H1 (cell line): ENCODE measurements around the gene RORB. TPM values are rescaled to one million over a fixed set of nuclear protein-coding genes. Genes with fewer than 3 reads are reported as not detected.

Experiments
- CTCF ChIA-PET: fragments of 300-600 bp; sonication (Branson Sonifier 250); formaldehyde crosslinking; loops from one replicate; lab custom pipeline; 2021; ENCODE audit not compliant: partially characterized antibody; lab: Charles Lee
- POLR2A ChIA-PET: fragments of 300-600 bp; sonication (Branson Sonifier 250); formaldehyde crosslinking; loops from one replicate; lab custom pipeline; 2021; ENCODE audit warnings: inconsistent platforms; ENCODE audit not compliant: partially characterized antibody; lab: Charles Lee
- DNase-seq, 2 experiments: peaks; one replicate each; pipeline versions ENCODE4 v3.0.0 to v3.0.0-alpha.2; 2010 to 2022; ENCODE audit warnings: low spot score in 2 of 2, low read depth in 1 of 2, mixed read lengths in 1 of 2
- FAIRE-seq: peaks from 2 replicates; lab custom pipeline; 2011; peaks lifted over from hg19 to GRCh38; lab: Jason Lieb, UNC
- H2AFZ ChIP-seq: 2 replicates; pipeline ENCODE4 v1.8.1; 2012; ENCODE audit warnings: low read length, inconsistent platforms
- H2AK5ac ChIP-seq: 2 replicates; pipeline ENCODE4 v1.6.1; 2013; ENCODE audit warnings: low read depth, low read length
- H2BK120ac ChIP-seq: replicated peaks from 2 replicates; pipeline ENCODE3; 2013; ENCODE audit warnings: low read depth, low read length, inconsistent platforms
- H2BK12ac ChIP-seq: 2 replicates; pipeline ENCODE4 v1.6.1; 2013; ENCODE audit warnings: low read depth, low read length
- H2BK15ac ChIP-seq: 2 replicates; pipeline ENCODE4 v1.6.1; 2013; ENCODE audit warnings: low read length
- H2BK20ac ChIP-seq: 2 replicates; pipeline ENCODE4 v1.6.1; 2013; ENCODE audit warnings: low read length
- H2BK5ac ChIP-seq: 2 replicates; pipeline ENCODE4 v1.6.1; 2013; ENCODE audit warnings: low read depth, low read length
- H3K14ac ChIP-seq: 2 replicates; pipeline ENCODE4 v1.6.1; 2013; ENCODE audit warnings: inconsistent platforms; ENCODE audit not compliant: insufficient read length
- H3K18ac ChIP-seq: 2 replicates; pipeline ENCODE4 v1.6.1; 2013; ENCODE audit warnings: low read length; ENCODE audit errors: extremely low read depth
- H3K23ac ChIP-seq: 2 replicates; pipeline ENCODE4 v1.6.1; 2013; ENCODE audit warnings: inconsistent platforms; ENCODE audit not compliant: insufficient read length
- H3K23me2 ChIP-seq: 2 replicates; pipeline ENCODE4 v1.6.1; 2013; ENCODE audit warnings: low read depth, low read length
- H3K27ac ChIP-seq: 2 replicates; pipeline ENCODE4 v1.6.1; 2011; ENCODE audit warnings: low read depth, low read length, inconsistent platforms
- H3K27me3 ChIP-seq, 4 experiments: replicated peaks in 1 of 4; 1 replicate in 1 of 4; 2 replicates in 3 of 4; pipeline versions ENCODE4 v1.6.1 to v1.8.1; 2011 to 2013; ENCODE audit warnings: low read length in 3 of 4, mild to moderate bottlenecking in 3 of 4, inconsistent platforms in 2 of 4, mixed read lengths in 2 of 4, moderate library complexity in 1 of 4; ENCODE audit not compliant: control insufficient read depth in 3 of 4, insufficient read depth in 3 of 4; ENCODE audit errors: extremely low read depth in 1 of 4
- H3K36me3 ChIP-seq, 4 experiments: 2 replicates each; pipeline versions ENCODE4 v1.6.1 to v1.8.1; 2011 to 2013; ENCODE audit warnings: mild to moderate bottlenecking in 4 of 4, low read length in 3 of 4, moderate library complexity in 2 of 4, control low read depth in 1 of 4, inconsistent platforms in 1 of 4; ENCODE audit not compliant: insufficient read depth in 4 of 4, control insufficient read depth in 2 of 4
- H3K4ac ChIP-seq: replicated peaks from 2 replicates; pipeline ENCODE3; 2013; ENCODE audit warnings: low read length, low read depth, mixed read lengths, inconsistent platforms; ENCODE audit not compliant: insufficient read length
- H3K4me1 ChIP-seq, 4 experiments: replicated peaks in 1 of 4; 1 replicate in 1 of 4; 2 replicates in 3 of 4; pipeline versions ENCODE4 v1.6.1 to v1.8.1; 2011 to 2013; ENCODE audit warnings: low read length in 3 of 4, inconsistent platforms in 2 of 4, mixed read lengths in 1 of 4; ENCODE audit not compliant: insufficient read depth in 4 of 4, control insufficient read depth in 3 of 4
- H3K4me2 ChIP-seq, 2 experiments: 2 replicates each; pipeline versions ENCODE4 v1.6.1 to v1.8.1; 2011 to 2013; ENCODE audit warnings: low read depth in 2 of 2, low read length in 2 of 2, control low read depth in 1 of 2, inconsistent platforms in 1 of 2, mild to moderate bottlenecking in 1 of 2; ENCODE audit not compliant: insufficient read depth in 1 of 2
- H3K4me3 ChIP-seq, 4 experiments: fragments of 200-600, 300-600 bp in 1 of 4; sonication (generic), shearing (Covaris generic), sonication (Bioruptor Twin) in 1 of 4; 2 replicates each; pipeline versions ENCODE4 v1.5.1 to v1.8.1; 2011 to 2016; ENCODE audit warnings: low read length in 4 of 4, low read depth in 3 of 4, control low read depth in 2 of 4, inconsistent platforms in 2 of 4, mild to moderate bottlenecking in 2 of 4, mixed read lengths in 1 of 4, moderate library complexity in 1 of 4; ENCODE audit not compliant: insufficient read depth in 2 of 4; ENCODE audit errors: extremely low read depth in 1 of 4
- H3K56ac ChIP-seq: replicated peaks from 2 replicates; pipeline ENCODE3; 2013; ENCODE audit warnings: low read depth, mild to moderate bottlenecking, mixed read lengths, low read length, inconsistent platforms; ENCODE audit not compliant: insufficient read length
- H3K79me1 ChIP-seq: 2 replicates; pipeline ENCODE4 v1.6.1; 2013; ENCODE audit warnings: low read depth, low read length, control low read depth
- H3K79me2 ChIP-seq, 2 experiments: 2 replicates each; pipeline versions ENCODE4 v1.6.1 to v1.8.1; 2012 to 2013; ENCODE audit warnings: low read length in 2 of 2, mild to moderate bottlenecking in 2 of 2, inconsistent platforms in 1 of 2; ENCODE audit not compliant: insufficient read depth in 2 of 2, control insufficient read depth in 1 of 2
- H3K9ac ChIP-seq, 4 experiments: replicated peaks in 1 of 4; 1 replicate in 1 of 4; 2 replicates in 3 of 4; pipeline versions ENCODE4 v1.6.1 to v1.8.1; 2011 to 2013; ENCODE audit warnings: low read depth in 3 of 4, low read length in 3 of 4, control low read depth in 2 of 4, mild to moderate bottlenecking in 2 of 4, moderate library complexity in 2 of 4, inconsistent platforms in 1 of 4; ENCODE audit errors: extremely low read depth in 1 of 4
- H3K9me3 ChIP-seq, 2 experiments: 2 replicates each; pipeline versions ENCODE4 v1.6.1 to v1.8.1; 2012 to 2013; ENCODE audit warnings: mild to moderate bottlenecking in 2 of 2, moderate library complexity in 2 of 2, control low read depth in 1 of 2, inconsistent platforms in 1 of 2, low read depth in 1 of 2, low read length in 1 of 2, mixed read lengths in 1 of 2; ENCODE audit not compliant: insufficient read depth in 2 of 2
- H4K20me1 ChIP-seq, 2 experiments: replicated peaks in 1 of 2; 2 replicates each; pipeline versions ENCODE3 to v1.8.1; 2011 to 2013; ENCODE audit warnings: inconsistent platforms in 2 of 2, low read length in 2 of 2, mild to moderate bottlenecking in 1 of 2; ENCODE audit not compliant: insufficient read depth in 2 of 2, control insufficient read depth in 1 of 2
- H4K5ac ChIP-seq: 2 replicates; pipeline ENCODE4 v1.6.1; 2013; ENCODE audit warnings: low read length, low read depth, mixed read lengths, inconsistent platforms; ENCODE audit not compliant: insufficient read length
- H4K8ac ChIP-seq: 2 replicates; pipeline ENCODE4 v1.8.0; 2013; ENCODE audit warnings: mild to moderate bottlenecking, moderate library complexity, low read length, inconsistent platforms; ENCODE audit not compliant: insufficient read depth; ENCODE audit errors: extremely low read depth
- H4K91ac ChIP-seq: replicated peaks from 2 replicates; pipeline ENCODE3; 2013; ENCODE audit warnings: low read length, mixed read lengths, inconsistent platforms; ENCODE audit not compliant: insufficient read length
- ASH2L ChIP-seq: fragments of 200-600, 300-600 bp; sonication (generic); IDR thresholded peaks from one replicate; pipeline ENCODE4 v1.7.1; 2017; ENCODE audit warnings: low read length
- GABPA ChIP-seq: IDR thresholded peaks from 2 replicates; pipeline ENCODE4 v1.6.1; 2011; ENCODE audit warnings: mild to moderate bottlenecking, low read length, moderate library complexity, borderline replicate concordance; ENCODE audit not compliant: insufficient read depth
- PHF8 ChIP-seq: fragments of 200-600 bp; sonication (generic); conservative IDR thresholded peaks from 2 replicates; pipeline ENCODE4 v1.7.1; 2012; ENCODE audit warnings: low read depth, mild to moderate bottlenecking, inconsistent platforms, low read length, moderate library complexity
- WGBS, 2 experiments: shearing (Covaris generic) in 1 of 2; methylation state at CpG; one replicate each; pipeline versions ENCODE4 v1.1.6 to v1.1.7; 2013 to 2015; ENCODE audit warnings: low lambda C conversion rate in 2 of 2, mixed read lengths in 2 of 2, inconsistent platforms in 1 of 2, low coverage in 1 of 2, missing lambda C conversion rate in 1 of 2; ENCODE audit not compliant: insufficient replicate concordance in 2 of 2, insufficient coverage in 1 of 2, insufficient read length in 1 of 2; ENCODE audit errors: extremely low coverage in 1 of 2, missing lambda C conversion rate in 1 of 2; 5-methylcytosine and 5-hydroxymethylcytosine counted together
- polyA plus RNA-seq, 7 experiments: library from polyadenylated mRNA; depleted of rRNA in 3 of 7; stranded (reverse) in 5 of 7; unstranded in 2 of 7; fragments of >200 nt in 5 of 7; fragments of 200-250 nt in 2 of 7; gene quantifications; 1 replicate in 5 of 7; 2 replicates in 1 of 7; 4 replicates in 1 of 7; pipeline versions ENCODE4 v1.2.1 to v1.2.3, GENCODE V29; 2011 to 2013; ENCODE audit warnings: missing spikeins in 2 of 7, mixed read lengths in 2 of 7
- total RNA-seq: library from RNA; stranded (reverse); fragmentation: NEBNext Ultra II Directional; extraction: Animal tissue kit (Norgen Biotek cat#: 25700); gene quantifications from 2 replicates; pipeline ENCODE4 v1.2.1, GENCODE V29; 2021

Gene RORB
- total and polyA plus RNA-seq, 2 of the 8 experiments (the other 6 are each of a cell fraction or from before 2014, with no cell fraction given), result 2.3 to 7.1 TPM

DNA sequence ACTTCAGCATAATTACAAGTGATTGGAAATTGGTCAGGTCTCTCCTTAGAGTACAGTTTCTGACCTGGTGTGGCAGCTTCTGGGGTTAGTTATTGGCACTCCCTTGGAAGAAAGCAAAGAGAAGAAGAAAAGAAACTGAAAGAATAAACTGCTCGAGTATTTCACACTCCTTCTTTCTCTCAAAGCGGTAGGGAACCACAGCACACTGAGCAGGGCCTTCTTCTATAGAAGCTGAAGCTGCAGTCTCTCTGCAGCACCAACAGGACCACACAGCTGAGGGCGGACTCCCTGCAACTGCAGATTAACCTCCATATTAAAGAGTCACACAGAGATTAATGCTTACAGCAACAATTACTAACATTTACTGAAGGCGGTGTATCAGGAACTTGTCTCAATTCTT is 238.6 kb downstream of the RORB start:
- FAIRE-seq (peak; percentile 58), DNase-seq (no peak)
- Histone ChIP-seq H4K91ac (no peak overlapping the region), H4K8ac (no peak overlapping the region), H2BK120ac (no peak overlapping the region), H3K36me3 (no peaks in the 10 kb centered on the region), H4K20me1 (no peaks in the 10 kb centered on the region), H4K5ac (no peak overlapping the region), H3K56ac (no peak overlapping the region), H2BK12ac (no peak overlapping the region), H3K4me1 (no peaks in the 10 kb centered on the region), H3K18ac (no peak overlapping the region), H2AK5ac (no peak overlapping the region), H3K79me2 (no peaks in the 10 kb centered on the region), H3K9ac (no peak overlapping the region), H2BK15ac (no peak overlapping the region), H3K4ac (no peak overlapping the region), H3K23ac (no peak overlapping the region), H3K23me2 (no peaks in the 10 kb centered on the region), H2BK5ac (no peak overlapping the region), H2BK20ac (no peak overlapping the region), H3K9me3 (no peaks in the 10 kb centered on the region), H3K27ac (no peak overlapping the region), H3K79me1 (no peaks in the 10 kb centered on the region; the same call in 1 of the 2 replicates), H3K4me3 (no peak overlapping the region), H3K27me3 (no peaks in the 10 kb centered on the region), H3K14ac (no peak overlapping the region), H2AFZ (no peak overlapping the region; the same call in 1 of the 2 replicates), H3K4me2 (no peak overlapping the region)
- POLR2A ChIA-PET, result interaction anchor here (1.4 kb wide), 1 partner anchor 9 kb away, joined by 4 read pairs; no protein-coding TSS in a partner anchor
- TF ChIP-seq GABPA (no peak), ASH2L (no peak), PHF8 (no peak)
- CTCF ChIA-PET, result interaction anchor here (1.0 kb wide), 1 partner anchor 8 kb away, joined by 3 read pairs; no protein-coding TSS in a partner anchor
- WGBS, 2 experiments, result 75% methylated on average over 4 of the region's 4 CpGs; no CpG with 5 or more reads in 1 of the 2 experiments
